H9 (cell line): ENCODE results near the gene THSD4. TPM values are rescaled to one million over a fixed set of nuclear protein-coding genes. Genes with fewer than 3 reads are reported as not detected.

Experiments
- DNase-seq: peaks from one replicate; pipeline ENCODE4 v3.0.0-alpha.2; 2017
- H2AFZ ChIP-seq: one replicate; pipeline ENCODE4 v1.6.1; 2013; ENCODE audit warnings: mild to moderate bottlenecking, low read length, control low read depth, moderate library complexity
- H2AK5ac ChIP-seq: 2 replicates; pipeline ENCODE4 v1.6.1; 2013; ENCODE audit warnings: low read length, control low read depth, mixed read lengths; ENCODE audit not compliant: insufficient read length
- H2BK120ac ChIP-seq: one replicate; pipeline ENCODE4 v1.6.1; 2013; ENCODE audit warnings: low read depth, mild to moderate bottlenecking, low read length, control low read depth, inconsistent platforms; ENCODE audit not compliant: poor library complexity, severe bottlenecking
- H2BK12ac ChIP-seq: 2 replicates; pipeline ENCODE4 v1.6.1; 2013; ENCODE audit warnings: low read length, control low read depth, mixed read lengths, low read depth; ENCODE audit not compliant: insufficient read length
- H2BK15ac ChIP-seq: 2 replicates; pipeline ENCODE4 v1.6.1; 2013; ENCODE audit warnings: low read depth, low read length, control low read depth
- H2BK20ac ChIP-seq: one replicate; pipeline ENCODE4 v1.6.1; 2013; ENCODE audit warnings: low read depth, mild to moderate bottlenecking, low read length, control low read depth, inconsistent platforms; ENCODE audit not compliant: poor library complexity, severe bottlenecking
- H2BK5ac ChIP-seq: 2 replicates; pipeline ENCODE4 v1.6.1; 2013; ENCODE audit warnings: low read length, control low read depth, mixed read lengths; ENCODE audit not compliant: insufficient read length
- H3K14ac ChIP-seq: 2 replicates; pipeline ENCODE4 v1.6.1; 2013; ENCODE audit warnings: low read length, control low read depth; ENCODE audit not compliant: insufficient read depth
- H3K18ac ChIP-seq: 2 replicates; pipeline ENCODE4 v1.6.1; 2013; ENCODE audit warnings: low read depth, mild to moderate bottlenecking, mixed read lengths, low read length, control low read depth; ENCODE audit not compliant: insufficient read length
- H3K23ac ChIP-seq: 2 replicates; pipeline ENCODE4 v1.6.1; 2013; ENCODE audit warnings: low read length, control low read depth, mixed read lengths, low read depth; ENCODE audit not compliant: insufficient read length
- H3K23me2 ChIP-seq: 2 replicates; pipeline ENCODE4 v1.6.1; 2013; ENCODE audit warnings: low read depth, mild to moderate bottlenecking, mixed read lengths, low read length, control low read depth; ENCODE audit not compliant: insufficient read length, poor library complexity, severe bottlenecking
- H3K27ac ChIP-seq: 2 replicates; pipeline ENCODE4 v1.5.1; 2013; ENCODE audit warnings: low read length, control low read depth, mixed read lengths, low read depth; ENCODE audit not compliant: insufficient read length
- H3K27me3 ChIP-seq: 2 replicates; pipeline ENCODE4 v1.6.1; 2013; ENCODE audit warnings: low read length, control low read depth, inconsistent platforms; ENCODE audit not compliant: insufficient read depth
- H3K4ac ChIP-seq: 2 replicates; pipeline ENCODE4 v1.6.1; 2013; ENCODE audit warnings: low read depth, mild to moderate bottlenecking, control low read depth, inconsistent platforms, low read length, moderate library complexity
- H3K4me1 ChIP-seq: 2 replicates; pipeline ENCODE4 v1.6.1; 2013; ENCODE audit warnings: low read length, control low read depth, inconsistent platforms; ENCODE audit not compliant: insufficient read depth
- H3K4me2 ChIP-seq: 2 replicates; pipeline ENCODE4 v1.6.1; 2013; ENCODE audit warnings: low read length, control low read depth, mixed read lengths; ENCODE audit not compliant: insufficient read length, insufficient read depth
- H3K56ac ChIP-seq: 2 replicates; pipeline ENCODE4 v1.6.1; 2013; ENCODE audit warnings: low read depth, mild to moderate bottlenecking, mixed read lengths, low read length, control low read depth; ENCODE audit not compliant: insufficient read length
- H3K79me1 ChIP-seq: 2 replicates; pipeline ENCODE4 v1.6.1; 2013; ENCODE audit warnings: low read depth, mild to moderate bottlenecking, moderate library complexity, low read length, control low read depth, inconsistent platforms; ENCODE audit not compliant: insufficient read depth, poor library complexity, severe bottlenecking
- H3K79me2 ChIP-seq: 2 replicates; pipeline ENCODE4 v1.6.1; 2013; ENCODE audit warnings: low read length, control low read depth, inconsistent platforms; ENCODE audit not compliant: insufficient read depth
- H3K9ac ChIP-seq: 2 replicates; pipeline ENCODE4 v1.6.1; 2013; ENCODE audit warnings: low read length, control low read depth, mixed read lengths; ENCODE audit not compliant: insufficient read length; ENCODE audit errors: extremely low read depth
- H3K9me3 ChIP-seq: one replicate; pipeline ENCODE4 v1.6.1; 2013; ENCODE audit warnings: low read depth, low read length, inconsistent platforms; ENCODE audit not compliant: control insufficient read depth
- H3T11ph ChIP-seq: one replicate; pipeline ENCODE4 v1.6.1; 2013; ENCODE audit warnings: mild to moderate bottlenecking, low read length, control low read depth, inconsistent platforms
- H4K20me1 ChIP-seq: one replicate; pipeline ENCODE4 v1.6.1; 2013; ENCODE audit not compliant: control insufficient read depth, insufficient read length, insufficient read depth
- H4K5ac ChIP-seq: 2 replicates; pipeline ENCODE4 v1.6.1; 2013; ENCODE audit warnings: low read depth, mild to moderate bottlenecking, mixed read lengths, low read length, control low read depth; ENCODE audit not compliant: insufficient read length
- H4K8ac ChIP-seq: replicated peaks from 2 replicates; pipeline ENCODE4 v1.6.1; 2013; ENCODE audit warnings: low read length, control low read depth, mixed read lengths, low read depth; ENCODE audit not compliant: insufficient read length
- H4K91ac ChIP-seq: 2 replicates; pipeline ENCODE4 v1.6.1; 2013; ENCODE audit warnings: low read depth, mild to moderate bottlenecking, moderate library complexity, mixed read lengths, low read length, control low read depth; ENCODE audit not compliant: insufficient read length
- H3K27ac Mint-ChIP-seq, 3 experiments: 2 replicates in 2 of 3; 3 replicates in 1 of 3; pipeline ENCODE4 v1.8.0; 2020 to 2021; ENCODE audit warnings: mixed read lengths in 3 of 3, mild to moderate bottlenecking in 1 of 3, moderate library complexity in 1 of 3
- H3K27me3 Mint-ChIP-seq: 2 replicates; pipeline ENCODE4 v1.8.0; 2021; ENCODE audit warnings: low read depth, mild to moderate bottlenecking, moderate library complexity, mixed read lengths
- H3K36me3 Mint-ChIP-seq, 3 experiments: 2 replicates in 2 of 3; 3 replicates in 1 of 3; pipeline ENCODE4 v1.8.0; 2020 to 2021; ENCODE audit warnings: low read depth in 3 of 3, mixed read lengths in 3 of 3; ENCODE audit not compliant: insufficient read depth in 1 of 3
- H3K4me1 Mint-ChIP-seq, 2 experiments: 2 replicates each; pipeline ENCODE4 v1.8.0; 2020; ENCODE audit warnings: mixed read lengths in 2 of 2
- H3K4me3 Mint-ChIP-seq, 2 experiments: 2 replicates in 1 of 2; 3 replicates in 1 of 2; pipeline ENCODE4 v1.8.0; 2020 to 2021; ENCODE audit warnings: mild to moderate bottlenecking in 2 of 2, mixed read lengths in 2 of 2, moderate library complexity in 1 of 2
- H3K9me3 Mint-ChIP-seq, 2 experiments: 2 replicates in 1 of 2; 3 replicates in 1 of 2; pipeline ENCODE4 v1.8.0; 2020; ENCODE audit warnings: mild to moderate bottlenecking in 2 of 2, mixed read lengths in 2 of 2, moderate library complexity in 1 of 2
- CTCF ChIP-seq: fragments of 200-600 bp; sonication (generic); conservative IDR thresholded peaks from 3 replicates; pipeline ENCODE4 v1.8.0; 2021; ENCODE audit warnings: antibody characterized with exemption, mild to moderate bottlenecking
- WGBS: extraction: QIAGEN DNeasy Blood & Tissue Kit; methylation state at CpG from one replicate; pipeline ENCODE4 v1.1.7; 2013; ENCODE audit warnings: missing lambda C conversion rate, low lambda C conversion rate, mixed read lengths; ENCODE audit not compliant: insufficient read length; ENCODE audit errors: extremely low coverage; 5-methylcytosine and 5-hydroxymethylcytosine counted together
- total RNA-seq: library from RNA; stranded (reverse); gene quantifications from 2 replicates; pipeline ENCODE4 v1.2.1, GENCODE V29; 2021

The THSD4 gene
- total RNA-seq, 1 experiment from 2014 or later = 5.5 TPM

DNA sequence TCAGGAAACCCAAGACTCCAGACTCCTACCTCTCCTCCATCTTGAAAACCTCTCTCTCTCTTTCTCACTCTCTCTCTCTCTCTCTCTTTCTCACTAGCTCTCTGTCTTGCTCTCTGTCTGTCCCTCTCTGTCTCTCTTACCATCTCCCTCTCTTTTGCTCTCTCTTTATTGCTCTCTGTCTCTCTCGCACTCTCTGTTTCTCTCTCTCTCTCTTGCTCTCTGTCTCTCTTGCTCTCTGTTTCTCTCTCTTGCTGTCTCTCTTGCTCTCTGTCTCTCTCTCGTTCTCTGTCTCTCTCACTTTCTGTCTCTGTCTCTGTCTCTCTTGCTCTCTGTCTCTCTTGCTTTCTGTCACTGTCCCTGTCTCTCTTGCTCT lies 620.1 kb downstream of the THSD4 start:
- no peak for DNase-seq
- no CpG with 5 or more reads among the region's 2 CpGs for WGBS
- H3K4ac ChIP-seq = no peak overlapping the region
- H3K79me1 ChIP-seq = no peaks in the 10 kb centered on the region
- no peak overlapping the region for H3K23ac ChIP-seq
- no peaks in the 10 kb centered on the region for H3K4me1 ChIP-seq
- no peaks in the 10 kb centered on the region for H3K9me3 Mint-ChIP-seq
- no peaks in the 10 kb centered on the region for H3K9me3 ChIP-seq
- H3T11ph ChIP-seq = no peak overlapping the region
- H3K56ac ChIP-seq = no peak overlapping the region
- no peak overlapping the region for H3K4me2 ChIP-seq
- no peak overlapping the region for H3K9ac ChIP-seq
- no peak overlapping the region for H4K5ac ChIP-seq
- no peak overlapping the region for H4K91ac ChIP-seq
- H3K27me3 Mint-ChIP-seq = no peaks in the 10 kb centered on the region
- no peak overlapping the region for H3K27ac ChIP-seq
- no peaks in the 10 kb centered on the region for H3K23me2 ChIP-seq
- no peaks in the 10 kb centered on the region for H3K79me2 ChIP-seq
- H3K27ac Mint-ChIP-seq = no peak overlapping the region
- H3K4me1 Mint-ChIP-seq = no peaks in the 10 kb centered on the region
- TF ChIP-seq CTCF = no peak
- no peaks in the 10 kb centered on the region for H3K27me3 ChIP-seq
- no peaks in the 10 kb centered on the region for H4K20me1 ChIP-seq
- H2AFZ ChIP-seq = no peak overlapping the region
- no peak overlapping the region for H2BK120ac ChIP-seq
- H2AK5ac ChIP-seq = no peak overlapping the region
- H3K4me3 Mint-ChIP-seq = no peak overlapping the region
- H2BK12ac ChIP-seq = no peak overlapping the region
- no peak overlapping the region for H2BK20ac ChIP-seq
- H2BK15ac ChIP-seq = no peak overlapping the region
- H2BK5ac ChIP-seq = no peak overlapping the region
- no peak overlapping the region for H4K8ac ChIP-seq
- H3K14ac ChIP-seq = no peak overlapping the region
- H3K36me3 Mint-ChIP-seq = no peaks in the 10 kb centered on the region
- H3K18ac ChIP-seq = no peak overlapping the region
